H9 (cell line): ENCODE data around the gene GARIN5A. TPM values are rescaled to one million over a fixed set of nuclear protein-coding genes. Genes with fewer than 3 reads are reported as not detected.
A peak's percentile ranks its signal among the peaks of the same experiment; 100 is the strongest.

Experiments
- DNase-seq: peaks from one replicate; pipeline ENCODE4 v3.0.0-alpha.2; 2017
- H2AFZ ChIP-seq: one replicate; pipeline ENCODE4 v1.6.1; 2013; ENCODE audit warnings: mild to moderate bottlenecking, low read length, control low read depth, moderate library complexity
- H2AK5ac ChIP-seq: 2 replicates; pipeline ENCODE4 v1.6.1; 2013; ENCODE audit warnings: low read length, control low read depth, mixed read lengths; ENCODE audit not compliant: insufficient read length
- H2BK120ac ChIP-seq: one replicate; pipeline ENCODE4 v1.6.1; 2013; ENCODE audit warnings: low read depth, mild to moderate bottlenecking, low read length, control low read depth, inconsistent platforms; ENCODE audit not compliant: poor library complexity, severe bottlenecking
- H2BK12ac ChIP-seq: 2 replicates; pipeline ENCODE4 v1.6.1; 2013; ENCODE audit warnings: low read length, control low read depth, mixed read lengths, low read depth; ENCODE audit not compliant: insufficient read length
- H2BK15ac ChIP-seq: 2 replicates; pipeline ENCODE4 v1.6.1; 2013; ENCODE audit warnings: low read depth, low read length, control low read depth
- H2BK20ac ChIP-seq: one replicate; pipeline ENCODE4 v1.6.1; 2013; ENCODE audit warnings: low read depth, mild to moderate bottlenecking, low read length, control low read depth, inconsistent platforms; ENCODE audit not compliant: poor library complexity, severe bottlenecking
- H2BK5ac ChIP-seq: 2 replicates; pipeline ENCODE4 v1.6.1; 2013; ENCODE audit warnings: low read length, control low read depth, mixed read lengths; ENCODE audit not compliant: insufficient read length
- H3K14ac ChIP-seq: 2 replicates; pipeline ENCODE4 v1.6.1; 2013; ENCODE audit warnings: low read length, control low read depth; ENCODE audit not compliant: insufficient read depth
- H3K18ac ChIP-seq: 2 replicates; pipeline ENCODE4 v1.6.1; 2013; ENCODE audit warnings: low read depth, mild to moderate bottlenecking, mixed read lengths, low read length, control low read depth; ENCODE audit not compliant: insufficient read length
- H3K23ac ChIP-seq: 2 replicates; pipeline ENCODE4 v1.6.1; 2013; ENCODE audit warnings: low read length, control low read depth, mixed read lengths, low read depth; ENCODE audit not compliant: insufficient read length
- H3K23me2 ChIP-seq: 2 replicates; pipeline ENCODE4 v1.6.1; 2013; ENCODE audit warnings: low read depth, mild to moderate bottlenecking, mixed read lengths, low read length, control low read depth; ENCODE audit not compliant: insufficient read length, poor library complexity, severe bottlenecking
- H3K27ac ChIP-seq: 2 replicates; pipeline ENCODE4 v1.5.1; 2013; ENCODE audit warnings: low read length, control low read depth, mixed read lengths, low read depth; ENCODE audit not compliant: insufficient read length
- H3K27me3 ChIP-seq: 2 replicates; pipeline ENCODE4 v1.6.1; 2013; ENCODE audit warnings: low read length, control low read depth, inconsistent platforms; ENCODE audit not compliant: insufficient read depth
- H3K4ac ChIP-seq: 2 replicates; pipeline ENCODE4 v1.6.1; 2013; ENCODE audit warnings: low read depth, mild to moderate bottlenecking, control low read depth, inconsistent platforms, low read length, moderate library complexity
- H3K4me1 ChIP-seq: 2 replicates; pipeline ENCODE4 v1.6.1; 2013; ENCODE audit warnings: low read length, control low read depth, inconsistent platforms; ENCODE audit not compliant: insufficient read depth
- H3K4me2 ChIP-seq: 2 replicates; pipeline ENCODE4 v1.6.1; 2013; ENCODE audit warnings: low read length, control low read depth, mixed read lengths; ENCODE audit not compliant: insufficient read length, insufficient read depth
- H3K56ac ChIP-seq: 2 replicates; pipeline ENCODE4 v1.6.1; 2013; ENCODE audit warnings: low read depth, mild to moderate bottlenecking, mixed read lengths, low read length, control low read depth; ENCODE audit not compliant: insufficient read length
- H3K79me1 ChIP-seq: 2 replicates; pipeline ENCODE4 v1.6.1; 2013; ENCODE audit warnings: low read depth, mild to moderate bottlenecking, moderate library complexity, low read length, control low read depth, inconsistent platforms; ENCODE audit not compliant: insufficient read depth, poor library complexity, severe bottlenecking
- H3K79me2 ChIP-seq: 2 replicates; pipeline ENCODE4 v1.6.1; 2013; ENCODE audit warnings: low read length, control low read depth, inconsistent platforms; ENCODE audit not compliant: insufficient read depth
- H3K9ac ChIP-seq: 2 replicates; pipeline ENCODE4 v1.6.1; 2013; ENCODE audit warnings: low read length, control low read depth, mixed read lengths; ENCODE audit not compliant: insufficient read length; ENCODE audit errors: extremely low read depth
- H3K9me3 ChIP-seq: one replicate; pipeline ENCODE4 v1.6.1; 2013; ENCODE audit warnings: low read depth, low read length, inconsistent platforms; ENCODE audit not compliant: control insufficient read depth
- H3T11ph ChIP-seq: one replicate; pipeline ENCODE4 v1.6.1; 2013; ENCODE audit warnings: mild to moderate bottlenecking, low read length, control low read depth, inconsistent platforms
- H4K20me1 ChIP-seq: one replicate; pipeline ENCODE4 v1.6.1; 2013; ENCODE audit not compliant: control insufficient read depth, insufficient read length, insufficient read depth
- H4K5ac ChIP-seq: 2 replicates; pipeline ENCODE4 v1.6.1; 2013; ENCODE audit warnings: low read depth, mild to moderate bottlenecking, mixed read lengths, low read length, control low read depth; ENCODE audit not compliant: insufficient read length
- H4K8ac ChIP-seq: replicated peaks from 2 replicates; pipeline ENCODE4 v1.6.1; 2013; ENCODE audit warnings: low read length, control low read depth, mixed read lengths, low read depth; ENCODE audit not compliant: insufficient read length
- H4K91ac ChIP-seq: 2 replicates; pipeline ENCODE4 v1.6.1; 2013; ENCODE audit warnings: low read depth, mild to moderate bottlenecking, moderate library complexity, mixed read lengths, low read length, control low read depth; ENCODE audit not compliant: insufficient read length
- H3K27ac Mint-ChIP-seq, 3 experiments: 2 replicates in 2 of 3; 3 replicates in 1 of 3; pipeline ENCODE4 v1.8.0; 2020 to 2021; ENCODE audit warnings: mixed read lengths in 3 of 3, mild to moderate bottlenecking in 1 of 3, moderate library complexity in 1 of 3
- H3K27me3 Mint-ChIP-seq: 2 replicates; pipeline ENCODE4 v1.8.0; 2021; ENCODE audit warnings: low read depth, mild to moderate bottlenecking, moderate library complexity, mixed read lengths
- H3K36me3 Mint-ChIP-seq, 3 experiments: 2 replicates in 2 of 3; 3 replicates in 1 of 3; pipeline ENCODE4 v1.8.0; 2020 to 2021; ENCODE audit warnings: low read depth in 3 of 3, mixed read lengths in 3 of 3; ENCODE audit not compliant: insufficient read depth in 1 of 3
- H3K4me1 Mint-ChIP-seq, 2 experiments: 2 replicates each; pipeline ENCODE4 v1.8.0; 2020; ENCODE audit warnings: mixed read lengths in 2 of 2
- H3K4me3 Mint-ChIP-seq, 2 experiments: 2 replicates in 1 of 2; 3 replicates in 1 of 2; pipeline ENCODE4 v1.8.0; 2020 to 2021; ENCODE audit warnings: mild to moderate bottlenecking in 2 of 2, mixed read lengths in 2 of 2, moderate library complexity in 1 of 2
- H3K9me3 Mint-ChIP-seq, 2 experiments: 2 replicates in 1 of 2; 3 replicates in 1 of 2; pipeline ENCODE4 v1.8.0; 2020; ENCODE audit warnings: mild to moderate bottlenecking in 2 of 2, mixed read lengths in 2 of 2, moderate library complexity in 1 of 2
- WGBS: extraction: QIAGEN DNeasy Blood & Tissue Kit; methylation state at CpG from one replicate; pipeline ENCODE4 v1.1.7; 2013; ENCODE audit warnings: missing lambda C conversion rate, low lambda C conversion rate, mixed read lengths; ENCODE audit not compliant: insufficient read length; ENCODE audit errors: extremely low coverage; 5-methylcytosine and 5-hydroxymethylcytosine counted together
- total RNA-seq: library from RNA; stranded (reverse); gene quantifications from 2 replicates; pipeline ENCODE4 v1.2.1, GENCODE V29; 2021
- TF ChIP-seq, protein P1 (sequence below): fragments of 200-600 bp; sonication (generic); conservative IDR thresholded peaks from 3 replicates; pipeline ENCODE4 v1.8.0; 2021; ENCODE audit warnings: antibody characterized with exemption, mild to moderate bottlenecking

The GARIN5A gene
- total RNA-seq, 1 experiment from 2014 or later: 9.5 TPM

DNA sequence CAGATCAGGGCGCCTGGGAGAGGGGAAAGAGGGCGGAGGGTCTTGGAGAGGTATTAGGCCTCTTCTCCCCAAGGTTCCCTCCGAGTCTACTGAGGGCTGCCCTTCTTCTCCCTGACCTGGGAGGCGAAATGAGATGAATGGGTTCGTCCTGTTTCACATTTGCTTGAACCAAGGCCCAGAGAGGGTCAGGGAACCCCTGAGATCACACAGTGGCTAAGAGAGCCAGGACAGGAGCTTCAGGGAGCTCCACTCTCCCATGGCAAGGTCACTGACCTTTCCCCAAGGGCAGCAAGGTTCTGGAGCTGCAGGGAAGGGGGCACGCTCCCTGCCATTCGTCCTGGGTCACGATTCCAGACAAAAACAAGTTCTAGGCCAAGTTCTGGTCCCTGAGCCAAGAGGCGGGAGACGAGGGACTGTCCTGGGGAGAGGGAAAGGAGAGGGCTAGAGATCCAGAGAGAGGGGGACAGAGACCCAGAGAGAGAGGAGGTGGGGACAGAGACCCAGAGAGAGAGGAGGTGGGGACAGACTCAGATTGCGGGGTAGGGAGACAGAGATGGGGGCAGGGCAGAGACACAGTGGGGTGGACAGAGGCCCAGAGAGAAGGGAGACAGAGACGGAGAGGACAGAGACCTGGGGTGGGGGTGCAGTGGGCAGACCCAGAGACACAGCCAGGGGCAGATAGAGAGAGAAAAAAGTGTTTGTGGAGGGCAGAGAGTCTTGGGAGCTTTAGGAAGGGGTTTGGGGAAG lies 36.5 kb upstream of the GARIN5A start:
- no peak overlapping the region for H3K23ac ChIP-seq
- TF ChIP-seq, protein P1, sequence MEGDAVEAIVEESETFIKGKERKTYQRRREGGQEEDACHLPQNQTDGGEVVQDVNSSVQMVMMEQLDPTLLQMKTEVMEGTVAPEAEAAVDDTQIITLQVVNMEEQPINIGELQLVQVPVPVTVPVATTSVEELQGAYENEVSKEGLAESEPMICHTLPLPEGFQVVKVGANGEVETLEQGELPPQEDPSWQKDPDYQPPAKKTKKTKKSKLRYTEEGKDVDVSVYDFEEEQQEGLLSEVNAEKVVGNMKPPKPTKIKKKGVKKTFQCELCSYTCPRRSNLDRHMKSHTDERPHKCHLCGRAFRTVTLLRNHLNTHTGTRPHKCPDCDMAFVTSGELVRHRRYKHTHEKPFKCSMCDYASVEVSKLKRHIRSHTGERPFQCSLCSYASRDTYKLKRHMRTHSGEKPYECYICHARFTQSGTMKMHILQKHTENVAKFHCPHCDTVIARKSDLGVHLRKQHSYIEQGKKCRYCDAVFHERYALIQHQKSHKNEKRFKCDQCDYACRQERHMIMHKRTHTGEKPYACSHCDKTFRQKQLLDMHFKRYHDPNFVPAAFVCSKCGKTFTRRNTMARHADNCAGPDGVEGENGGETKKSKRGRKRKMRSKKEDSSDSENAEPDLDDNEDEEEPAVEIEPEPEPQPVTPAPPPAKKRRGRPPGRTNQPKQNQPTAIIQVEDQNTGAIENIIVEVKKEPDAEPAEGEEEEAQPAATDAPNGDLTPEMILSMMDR: no peak
- no peaks in the 10 kb centered on the region for H3K23me2 ChIP-seq
- peaks cover 51% of the 10 kb centered on the region for H3K27me3 Mint-ChIP-seq
- peaks cover under 1% of the 10 kb centered on the region; the same call in 1 of the 2 replicates for H3K27me3 ChIP-seq
- no peak overlapping the region for H2BK12ac ChIP-seq
- H2AK5ac ChIP-seq: no peak overlapping the region
- H4K5ac ChIP-seq: no peak overlapping the region
- H4K91ac ChIP-seq: no peak overlapping the region
- WGBS: no CpG with 5 or more reads among the region's 12 CpGs
- peak overlapping the region in 1 of 3 experiments; percentile 21; a peak in 1 of 7 replicates for H3K27ac Mint-ChIP-seq
- H2AFZ ChIP-seq: no peak overlapping the region
- H3K79me1 ChIP-seq: no peaks in the 10 kb centered on the region
- H3K56ac ChIP-seq: no peak overlapping the region
- H3T11ph ChIP-seq: no peak overlapping the region
- H3K9me3 Mint-ChIP-seq: no peaks in the 10 kb centered on the region; a peak in 1 of 5 replicates
- no peak overlapping the region for H3K18ac ChIP-seq
- no peaks in the 10 kb centered on the region for H3K4me1 ChIP-seq
- peaks cover 0 to under 1% (median 0%) of the 10 kb centered on the region in 3 experiments; a peak in 1 of 7 replicates for H3K36me3 Mint-ChIP-seq
- H2BK15ac ChIP-seq: no peak overlapping the region
- no peak overlapping the region for H4K8ac ChIP-seq
- no peak overlapping the region for H3K4me2 ChIP-seq
- H3K79me2 ChIP-seq: no peaks in the 10 kb centered on the region
- H4K20me1 ChIP-seq: no peaks in the 10 kb centered on the region
- no peak overlapping the region for H3K4ac ChIP-seq
- H3K14ac ChIP-seq: no peak overlapping the region
- DNase-seq: no peak
- no peak overlapping the region for H3K27ac ChIP-seq
- H2BK20ac ChIP-seq: no peak overlapping the region
- H2BK120ac ChIP-seq: no peak overlapping the region
- no peak overlapping the region for H3K9ac ChIP-seq
- peaks cover 7 to 27% of the 10 kb centered on the region in 2 experiments for H3K4me1 Mint-ChIP-seq
- H3K9me3 ChIP-seq: no peaks in the 10 kb centered on the region
- H2BK5ac ChIP-seq: no peak overlapping the region
- H3K4me3 Mint-ChIP-seq: peak overlapping the region in 1 of 2 experiments; percentile 65; a peak in 1 of 5 replicates
